ENCODE results near the gene SDK1. TPM values are rescaled to one million over a fixed set of nuclear protein-coding genes. Genes with fewer than 3 reads are reported as not detected.

The SDK1 gene
- total RNA-seq, 1 experiment from 2014 or later = 20.0 TPM

DNA sequence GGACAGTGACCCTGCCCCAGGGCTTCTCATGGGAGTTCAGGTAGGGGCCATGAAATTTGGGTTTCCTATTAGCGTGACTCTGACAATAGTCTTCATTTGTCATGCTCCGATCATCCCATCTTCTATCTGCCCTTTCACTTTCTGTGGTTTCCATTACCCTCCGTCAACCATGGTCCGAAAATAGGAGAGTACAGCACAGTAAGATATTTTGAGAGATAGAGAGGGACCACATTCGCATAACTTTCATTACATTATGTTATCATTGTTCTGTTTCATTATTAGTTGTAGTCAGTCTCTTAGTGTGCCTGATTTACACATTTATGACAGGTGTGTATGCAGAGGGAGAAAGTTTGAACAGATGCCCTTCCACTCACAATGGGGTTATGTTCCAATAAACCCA is 649.2 kb downstream of the SDK1 start:
- H3K27me3 Mint-ChIP-seq (ENCODE audit: unreplicated experiment) = no peaks in the 10 kb centered on the region
- CTCF ChIA-PET = no interaction called here
- TF ChIP-seq, protein P1, sequence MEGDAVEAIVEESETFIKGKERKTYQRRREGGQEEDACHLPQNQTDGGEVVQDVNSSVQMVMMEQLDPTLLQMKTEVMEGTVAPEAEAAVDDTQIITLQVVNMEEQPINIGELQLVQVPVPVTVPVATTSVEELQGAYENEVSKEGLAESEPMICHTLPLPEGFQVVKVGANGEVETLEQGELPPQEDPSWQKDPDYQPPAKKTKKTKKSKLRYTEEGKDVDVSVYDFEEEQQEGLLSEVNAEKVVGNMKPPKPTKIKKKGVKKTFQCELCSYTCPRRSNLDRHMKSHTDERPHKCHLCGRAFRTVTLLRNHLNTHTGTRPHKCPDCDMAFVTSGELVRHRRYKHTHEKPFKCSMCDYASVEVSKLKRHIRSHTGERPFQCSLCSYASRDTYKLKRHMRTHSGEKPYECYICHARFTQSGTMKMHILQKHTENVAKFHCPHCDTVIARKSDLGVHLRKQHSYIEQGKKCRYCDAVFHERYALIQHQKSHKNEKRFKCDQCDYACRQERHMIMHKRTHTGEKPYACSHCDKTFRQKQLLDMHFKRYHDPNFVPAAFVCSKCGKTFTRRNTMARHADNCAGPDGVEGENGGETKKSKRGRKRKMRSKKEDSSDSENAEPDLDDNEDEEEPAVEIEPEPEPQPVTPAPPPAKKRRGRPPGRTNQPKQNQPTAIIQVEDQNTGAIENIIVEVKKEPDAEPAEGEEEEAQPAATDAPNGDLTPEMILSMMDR (IDR thresholded peaks at IDR 0.05; ENCODE audit: unreplicated experiment) = no peak
- intact Hi-C loops (cut with micrococcal nuclease; ENCODE audit: unreplicated experiment) = no loop called here
- no peak overlapping the region for H3K27ac Mint-ChIP-seq (ENCODE audit: unreplicated experiment)
- no TSS peak for BruUV-seq (replicated peaks)
- DNase-seq = no peak
- peaks cover 2% of the 10 kb centered on the region for H3K4me1 Mint-ChIP-seq (ENCODE audit: low read depth, unreplicated experiment)
- peaks cover 2% of the 10 kb centered on the region for H3K9me3 Mint-ChIP-seq (ENCODE audit: low read depth, unreplicated experiment)
- H3K4me3 Mint-ChIP-seq (ENCODE audit: low read depth, unreplicated experiment) = no peak overlapping the region
- peaks cover 4% of the 10 kb centered on the region for H3K36me3 Mint-ChIP-seq (ENCODE audit: insufficient read depth, unreplicated experiment)

DNA sequence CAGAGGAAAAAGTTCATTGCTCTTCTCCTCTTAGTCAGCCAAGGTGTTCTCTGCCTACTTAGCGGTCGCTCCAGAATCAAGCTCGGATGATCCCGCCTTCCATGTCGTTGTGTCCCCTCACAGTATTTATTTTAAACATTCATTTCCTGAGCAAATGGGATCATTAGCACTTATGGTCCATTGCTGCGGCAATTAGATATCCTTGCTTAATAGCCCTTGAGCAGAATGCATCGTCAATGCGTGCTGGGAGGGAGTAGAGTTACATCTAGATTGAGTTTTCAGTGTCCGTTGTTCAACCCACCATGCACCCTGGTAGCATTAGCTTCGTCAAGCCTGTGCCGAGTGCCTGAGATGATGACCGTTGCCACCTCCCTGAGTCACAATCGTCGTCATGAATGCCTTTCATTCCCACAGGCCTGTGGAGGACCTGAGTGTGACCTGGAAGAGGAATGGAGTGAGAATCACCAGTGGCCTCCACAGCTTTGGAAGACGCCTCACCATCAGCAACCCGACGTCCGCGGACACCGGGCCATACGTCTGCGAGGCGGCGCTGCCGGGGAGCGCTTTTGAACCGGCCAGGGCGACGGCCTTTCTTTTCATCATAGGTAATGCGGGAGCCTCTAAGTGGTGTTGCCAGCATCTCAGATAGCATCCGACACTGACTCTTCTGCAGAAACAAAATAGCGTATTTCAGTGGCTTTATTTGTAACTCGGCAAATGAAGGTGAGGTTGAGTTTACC is 650.4 kb downstream of the SDK1 start:
- Mint-ChIP-seq H3K27ac (ENCODE audit: unreplicated experiment) (no peak overlapping the region), H3K4me1 (ENCODE audit: low read depth, unreplicated experiment) (peaks cover 14% of the 10 kb centered on the region), H3K9me3 (ENCODE audit: low read depth, unreplicated experiment) (peaks cover 2% of the 10 kb centered on the region), H3K27me3 (ENCODE audit: unreplicated experiment) (no peaks in the 10 kb centered on the region), H3K36me3 (ENCODE audit: insufficient read depth, unreplicated experiment) (peaks cover 4% of the 10 kb centered on the region), H3K4me3 (ENCODE audit: low read depth, unreplicated experiment) (no peak overlapping the region)
- BruUV-seq (replicated peaks) = no TSS peak
- DNase-seq = no peak
- intact Hi-C loops (cut with micrococcal nuclease; ENCODE audit: unreplicated experiment) = no loop called here
- CTCF ChIA-PET = interaction anchor here (0.6 kb wide), 1 partner anchor 1316 kb away, joined by 3 read pairs; no protein-coding TSS in a partner anchor
- TF ChIP-seq, protein P1 (IDR thresholded peaks at IDR 0.05; ENCODE audit: unreplicated experiment) = no peak

DNA sequence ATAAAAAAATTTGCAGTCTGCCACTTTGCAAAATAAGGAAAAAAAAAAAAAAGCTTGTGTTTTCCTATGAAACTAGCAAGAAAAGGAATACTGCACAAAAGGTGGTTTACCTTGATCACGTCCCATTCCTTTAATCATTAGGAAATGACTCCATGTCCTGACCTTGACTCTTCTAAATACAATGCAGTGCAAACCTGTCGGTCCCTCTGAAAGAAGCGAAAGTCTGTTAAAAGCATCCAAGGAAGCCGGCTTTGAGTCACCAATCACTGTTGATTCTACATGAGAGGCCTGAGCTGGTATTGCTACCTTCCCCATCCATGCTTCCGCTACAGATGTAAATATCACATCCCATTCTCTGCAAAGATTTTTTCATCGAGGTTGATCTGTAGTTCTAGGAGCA is 652.1 kb downstream of the SDK1 start:
- CTCF ChIA-PET = interaction anchor here (0.7 kb wide), 1 partner anchor 8 kb away, joined by 4 read pairs; no protein-coding TSS in a partner anchor
- Mint-ChIP-seq H3K4me3 (ENCODE audit: low read depth, unreplicated experiment) (no peak overlapping the region), H3K9me3 (ENCODE audit: low read depth, unreplicated experiment) (peaks cover 2% of the 10 kb centered on the region), H3K36me3 (ENCODE audit: insufficient read depth, unreplicated experiment) (peaks cover 4% of the 10 kb centered on the region), H3K27ac (ENCODE audit: unreplicated experiment) (no peak overlapping the region), H3K27me3 (ENCODE audit: unreplicated experiment) (no peaks in the 10 kb centered on the region), H3K4me1 (ENCODE audit: low read depth, unreplicated experiment) (peaks cover 15% of the 10 kb centered on the region)
- no peak for DNase-seq
- TF ChIP-seq, protein P1 (IDR thresholded peaks at IDR 0.05; ENCODE audit: unreplicated experiment) = no peak
- intact Hi-C loops (cut with micrococcal nuclease; ENCODE audit: unreplicated experiment) = no loop called here
- BruUV-seq (replicated peaks) = no TSS peak

DNA sequence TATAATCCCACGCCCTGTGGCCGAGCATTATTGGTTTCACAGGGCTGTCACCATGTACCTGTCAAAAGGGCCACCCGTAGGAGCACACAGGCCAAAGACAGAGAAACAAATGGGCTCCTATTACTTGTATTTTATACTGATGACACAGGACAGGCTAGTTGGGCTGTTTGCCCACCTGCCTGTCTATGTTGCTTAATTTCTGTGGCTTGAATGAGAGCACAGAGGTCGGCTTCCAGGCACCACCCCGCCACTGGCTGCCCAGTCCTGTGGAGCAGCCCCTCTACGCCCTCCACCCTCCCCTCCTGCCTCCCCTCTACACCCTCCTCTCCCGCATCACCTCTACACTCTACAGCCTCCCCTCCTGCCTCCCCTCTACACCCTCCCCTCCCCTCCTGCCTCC is 652.9 kb downstream of the SDK1 start:
- BruUV-seq (replicated peaks) = no TSS peak
- CTCF ChIA-PET = no interaction called here

More for the DNA sequence above, 652.9 kb downstream of the SDK1 start:
- peaks cover 15% of the 10 kb centered on the region for H3K4me1 Mint-ChIP-seq (ENCODE audit: low read depth, unreplicated experiment)
- TF ChIP-seq, protein P1 (IDR thresholded peaks at IDR 0.05; ENCODE audit: unreplicated experiment) = no peak
- DNase-seq = no peak
- H3K4me3 Mint-ChIP-seq (ENCODE audit: low read depth, unreplicated experiment) = no peak overlapping the region
- peaks cover 4% of the 10 kb centered on the region for H3K36me3 Mint-ChIP-seq (ENCODE audit: insufficient read depth, unreplicated experiment)
- H3K27me3 Mint-ChIP-seq (ENCODE audit: unreplicated experiment) = no peaks in the 10 kb centered on the region
- peaks cover 2% of the 10 kb centered on the region for H3K9me3 Mint-ChIP-seq (ENCODE audit: low read depth, unreplicated experiment)
- no peak overlapping the region for H3K27ac Mint-ChIP-seq (ENCODE audit: unreplicated experiment)
- intact Hi-C loops (cut with micrococcal nuclease; ENCODE audit: unreplicated experiment) = no loop called here
